SU-DHL-6 (cell line): ENCODE measurements around the gene TNFRSF9.

Source experiments
- H2AFZ ChIP-seq: fragments of 200-600 bp; sonication (generic); 2 replicates; pipeline ENCODE4 v1.6.1; 2014; ENCODE audit warnings: low read depth, mild to moderate bottlenecking, moderate library complexity, mixed read lengths, antibody characterized with exemption, low read length; ENCODE audit not compliant: severe bottlenecking
- H3F3A ChIP-seq: fragments of 200-600 bp; shearing (Covaris generic); 2 replicates; pipeline ENCODE4 v1.6.0; 2016; ENCODE audit warnings: antibody characterized with exemption, mild to moderate bottlenecking; ENCODE audit not compliant: insufficient read depth
- H3K27ac ChIP-seq: fragments of 200-600 bp; sonication (generic); 2 replicates; pipeline ENCODE4 v1.5.1; 2016; ENCODE audit warnings: low read depth, mild to moderate bottlenecking, low read length, moderate library complexity, mixed read lengths
- H3K27me3 ChIP-seq: fragments of 200-600 bp; sonication (generic), shearing (Covaris generic); 2 replicates; pipeline ENCODE4 v1.6.0; 2014; ENCODE audit warnings: mild to moderate bottlenecking, low read length
- H3K36me3 ChIP-seq: fragments of 200-600 bp; sonication (generic); 2 replicates; pipeline ENCODE4 v1.6.1; 2014; ENCODE audit warnings: mild to moderate bottlenecking, low read length, mixed read lengths
- H3K4me2 ChIP-seq: fragments of 300-600, 200-600 bp; shearing (Covaris generic), sonication (generic); 2 replicates; pipeline ENCODE4 v1.6.0; 2014; ENCODE audit warnings: low read length, low read depth, mild to moderate bottlenecking; ENCODE audit not compliant: poor library complexity, severe bottlenecking
- H3K4me3 ChIP-seq: fragments of 200-600 bp; sonication (generic); 2 replicates; pipeline ENCODE4 v1.5.1; 2014; ENCODE audit warnings: antibody characterized with exemption, low read length, mild to moderate bottlenecking, mixed read lengths; ENCODE audit not compliant: insufficient read depth, poor library complexity, severe bottlenecking
- H3K79me2 ChIP-seq: fragments of 200-600 bp; sonication (generic); 2 replicates; pipeline ENCODE4 v1.6.1; 2014; ENCODE audit warnings: mild to moderate bottlenecking, low read length, moderate library complexity; ENCODE audit not compliant: insufficient read depth
- H3K9ac ChIP-seq: fragments of 200-600 bp; sonication (generic); 2 replicates; pipeline ENCODE4 v1.7.0; 2014; ENCODE audit warnings: mild to moderate bottlenecking, low read length
- H3K9me2 ChIP-seq: fragments of 200-600 bp; sonication (generic); replicated peaks from 2 replicates; pipeline ENCODE4 v1.6.1; 2014; ENCODE audit warnings: low read length; ENCODE audit not compliant: insufficient read depth
- H3K9me3 ChIP-seq: fragments of 200-600 bp; sonication (generic); 2 replicates; pipeline ENCODE4 v1.6.1; 2014; ENCODE audit warnings: low read length, mixed read lengths; ENCODE audit not compliant: insufficient read depth
- H4K20me1 ChIP-seq: fragments of 200-600 bp; sonication (generic); 2 replicates; pipeline ENCODE4 v1.6.1; 2014; ENCODE audit warnings: low read depth, mild to moderate bottlenecking, antibody characterized with exemption, low read length, moderate library complexity, mixed read lengths
- EZH2phosphoT487 ChIP-seq: fragments of 200-600 bp; sonication (generic), shearing (Covaris generic); conservative IDR thresholded peaks from 2 replicates; pipeline ENCODE4 v1.6.1; 2018; ENCODE audit warnings: mild to moderate bottlenecking, antibody characterized with exemption, low read length, moderate library complexity, mixed read lengths
- TF ChIP-seq, protein P1 (sequence below): fragments of 200-600 bp; sonication (generic); IDR thresholded peaks from one replicate; pipeline ENCODE4 v1.5.1; 2017; ENCODE audit warnings: antibody characterized with exemption, mild to moderate bottlenecking, low read length, moderate library complexity; ENCODE audit not compliant: insufficient read depth, poor library complexity, severe bottlenecking

The TNFRSF9 gene

GRCh38 chr1:7983086-7983778 lies 42.6 kb upstream of the TNFRSF9 start:
- Histone ChIP-seq H3K4me2 (no peak overlapping the region), H3K9ac (no peak overlapping the region), H2AFZ (no peak overlapping the region), H3K27ac (no peak overlapping the region), H3K4me3 (no peak overlapping the region), H4K20me1 (no peaks in the 10 kb centered on the region), H3K27me3 (no peaks in the 10 kb centered on the region), H3K36me3 (peaks cover 8% of the 10 kb centered on the region; the same call in 1 of the 2 replicates), H3K9me3 (no peaks in the 10 kb centered on the region), H3F3A (0 out of 2 replicates have a peak, but pooled peaks cover 9% of the 10 kb centered on the region), H3K79me2 (no peaks in the 10 kb centered on the region; the same call in 1 of the 2 replicates), H3K9me2 (no peaks in the 10 kb centered on the region)
- TF ChIP-seq EZH2phosphoT487, result no peak
- TF ChIP-seq, protein P1, sequence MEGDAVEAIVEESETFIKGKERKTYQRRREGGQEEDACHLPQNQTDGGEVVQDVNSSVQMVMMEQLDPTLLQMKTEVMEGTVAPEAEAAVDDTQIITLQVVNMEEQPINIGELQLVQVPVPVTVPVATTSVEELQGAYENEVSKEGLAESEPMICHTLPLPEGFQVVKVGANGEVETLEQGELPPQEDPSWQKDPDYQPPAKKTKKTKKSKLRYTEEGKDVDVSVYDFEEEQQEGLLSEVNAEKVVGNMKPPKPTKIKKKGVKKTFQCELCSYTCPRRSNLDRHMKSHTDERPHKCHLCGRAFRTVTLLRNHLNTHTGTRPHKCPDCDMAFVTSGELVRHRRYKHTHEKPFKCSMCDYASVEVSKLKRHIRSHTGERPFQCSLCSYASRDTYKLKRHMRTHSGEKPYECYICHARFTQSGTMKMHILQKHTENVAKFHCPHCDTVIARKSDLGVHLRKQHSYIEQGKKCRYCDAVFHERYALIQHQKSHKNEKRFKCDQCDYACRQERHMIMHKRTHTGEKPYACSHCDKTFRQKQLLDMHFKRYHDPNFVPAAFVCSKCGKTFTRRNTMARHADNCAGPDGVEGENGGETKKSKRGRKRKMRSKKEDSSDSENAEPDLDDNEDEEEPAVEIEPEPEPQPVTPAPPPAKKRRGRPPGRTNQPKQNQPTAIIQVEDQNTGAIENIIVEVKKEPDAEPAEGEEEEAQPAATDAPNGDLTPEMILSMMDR, result no peak

- no peak overlapping the region for H3K27ac ChIP-seq
- H2AFZ ChIP-seq, result no peak overlapping the region
- H3K4me3 ChIP-seq, result no peak overlapping the region
- no peaks in the 10 kb centered on the region for H3K9me2 ChIP-seq
- H3K36me3 ChIP-seq, result peaks cover 11% of the 10 kb centered on the region
- no peaks in the 10 kb centered on the region for H3K9me3 ChIP-seq
- H3K27me3 ChIP-seq, result no peaks in the 10 kb centered on the region
- no peak overlapping the region for H3K9ac ChIP-seq
- no peak overlapping the region for H3K4me2 ChIP-seq
- no peak for TF ChIP-seq EZH2phosphoT487
- TF ChIP-seq, protein P1, result no peak
- peaks cover 4% of the 10 kb centered on the region; the same call in 1 of the 2 replicates for H3K79me2 ChIP-seq
- H3F3A ChIP-seq, result 0 out of 2 replicates have a peak, but pooled peaks cover 9% of the 10 kb centered on the region
- H4K20me1 ChIP-seq, result no peaks in the 10 kb centered on the region
Measured at GRCh38 chr1:7980984-7981383, 40.3 kb upstream of the TNFRSF9 start.

DNA sequence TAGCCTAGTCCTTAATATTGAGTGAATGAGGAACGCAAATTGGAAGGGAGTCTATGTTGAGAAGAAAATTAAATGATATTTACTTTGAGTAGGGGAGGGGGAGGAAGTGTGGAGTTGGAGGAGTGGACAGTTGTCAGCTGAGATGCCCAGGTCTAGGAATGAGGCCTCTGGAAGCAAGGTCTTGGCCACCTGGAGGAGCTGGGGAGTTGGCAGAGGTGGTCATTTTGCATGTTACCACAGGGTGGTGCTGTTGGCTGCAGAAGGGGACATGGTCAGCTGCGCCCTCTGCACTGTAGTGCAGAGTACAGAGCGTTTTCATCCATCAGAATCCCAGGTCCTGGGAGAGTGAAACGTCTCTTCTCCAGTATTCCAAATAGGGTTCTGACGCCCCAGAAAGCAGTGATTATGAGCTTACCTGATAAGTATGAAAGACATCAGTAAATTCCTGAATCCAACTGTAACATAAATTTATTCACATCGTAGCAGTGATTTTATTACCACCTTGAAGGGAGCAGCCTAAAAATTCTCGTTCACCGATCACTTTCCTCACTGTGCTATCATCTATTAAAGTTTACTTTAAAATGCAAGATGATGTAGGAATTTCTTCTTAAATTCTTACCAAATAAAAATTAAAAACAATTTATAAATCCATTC lies 34.7 kb upstream of the TNFRSF9 start:
- Histone ChIP-seq H3K9ac (no peak overlapping the region), H4K20me1 (0 out of 2 replicates have a peak, but pooled peaks cover 5% of the 10 kb centered on the region), H3K9me2 (no peaks in the 10 kb centered on the region), H2AFZ (no peak overlapping the region), H3K36me3 (peaks cover 13% of the 10 kb centered on the region), H3K27me3 (no peaks in the 10 kb centered on the region), H3K79me2 (0 out of 2 replicates have a peak, but pooled peaks cover 7% of the 10 kb centered on the region), H3F3A (0 out of 2 replicates have a peak, but pooled peaks cover 6% of the 10 kb centered on the region), H3K4me2 (no peak overlapping the region), H3K9me3 (no peaks in the 10 kb centered on the region), H3K4me3 (no peak overlapping the region), H3K27ac (no peak overlapping the region)
- no peak for TF ChIP-seq EZH2phosphoT487
- TF ChIP-seq, protein P1, result peak; percentile 56
